NCI-H1417 treated with DMSO at 0.1 percent for 48 hours (cell line): ENCODE measurements around the gene SPARCL1.
"Not testable (repeated sequence)": the region's sequence is repeated elsewhere in the genome, so short reads cannot be mapped to it uniquely, and the experiment has no call there.

ENCODE experiments used
- DNase-seq: peaks from one replicate; lab custom pipeline; 2025; lab: John Stamatoyannopoulos, UW

SPARCL1 gene

GRCh38 chr4:87500092-87500462 lies 29.1 kb downstream of the SPARCL1 start:
- no peak for DNase-seq

- DNase-seq: no peak
Observed at GRCh38 chr4:87499403-87500091, 29.6 kb downstream of the SPARCL1 start.

GRCh38 chr4:87498446-87498900 lies 30.7 kb downstream of the SPARCL1 start:
- DNase-seq: no peak

GRCh38 chr4:87497578-87497977 lies 31.6 kb downstream of the SPARCL1 start:
- DNase-seq: no peak

GRCh38 chr4:87497159-87497558 lies 32.0 kb downstream of the SPARCL1 start:
- DNase-seq: no peak

GRCh38 chr4:87493115-87493514 lies 36.1 kb downstream of the SPARCL1 start:
- no peak for DNase-seq

GRCh38 chr4:87491851-87492250 lies 37.3 kb downstream of the SPARCL1 start:
- DNase-seq: not testable (repeated sequence)

GRCh38 chr4:87491436-87491835 lies 37.7 kb downstream of the SPARCL1 start:
- no peak for DNase-seq

GRCh38 chr4:87490664-87491369 lies 38.4 kb downstream of the SPARCL1 start:
- DNase-seq: no peak

GRCh38 chr4:87489678-87490077 lies 39.5 kb downstream of the SPARCL1 start:
- no peak for DNase-seq

- DNase-seq: not testable (repeated sequence)
Observed at GRCh38 chr4:87488666-87489065, 40.5 kb downstream of the SPARCL1 start.

GRCh38 chr4:87483247-87483646 lies 45.9 kb downstream of the SPARCL1 start:
- not testable (repeated sequence) for DNase-seq

- DNase-seq: no peak
Observed at GRCh38 chr4:87481377-87481776, 47.8 kb downstream of the SPARCL1 start.

- DNase-seq: no peak
Observed at GRCh38 chr4:87478732-87479250, 50.4 kb downstream of the SPARCL1 start.

GRCh38 chr4:87476934-87477333 lies 52.2 kb downstream of the SPARCL1 start:
- DNase-seq: no peak

GRCh38 chr4:87469390-87469789 lies 59.8 kb downstream of the SPARCL1 start:
- DNase-seq: no peak

GRCh38 chr4:87465739-87466366 lies 63.3 kb downstream of the SPARCL1 start:
- no peak for DNase-seq

GRCh38 chr4:87462102-87462501 lies 67.1 kb downstream of the SPARCL1 start:
- DNase-seq: no peak

GRCh38 chr4:87461281-87461700 lies 67.9 kb downstream of the SPARCL1 start:
- DNase-seq: no peak

GRCh38 chr4:87458913-87459312 lies 70.3 kb downstream of the SPARCL1 start:
- no peak for DNase-seq

GRCh38 chr4:87451537-87451936 lies 77.6 kb downstream of the SPARCL1 start:
- DNase-seq: no peak

GRCh38 chr4:87446375-87446774 lies 82.8 kb downstream of the SPARCL1 start:
- DNase-seq: not testable (repeated sequence)

- DNase-seq: no peak
Observed at GRCh38 chr4:87445964-87446363, 83.2 kb downstream of the SPARCL1 start.
